GM21360 (cell line): ENCODE data around the gene C10orf143.
"Not testable (repeated sequence)": the region's sequence is repeated elsewhere in the genome, so short reads cannot be mapped to it uniquely, and the experiment has no call there.

ENCODE experiments used
- ATAC-seq: cut with Tn5 transposase; IDR thresholded peaks from one replicate; pipeline ENCODE4 v1.9.1; 2021; ENCODE audit warnings: mild to moderate bottlenecking, moderate library complexity; ENCODE audit not compliant: unreplicated experiment

The C10orf143 gene

DNA sequence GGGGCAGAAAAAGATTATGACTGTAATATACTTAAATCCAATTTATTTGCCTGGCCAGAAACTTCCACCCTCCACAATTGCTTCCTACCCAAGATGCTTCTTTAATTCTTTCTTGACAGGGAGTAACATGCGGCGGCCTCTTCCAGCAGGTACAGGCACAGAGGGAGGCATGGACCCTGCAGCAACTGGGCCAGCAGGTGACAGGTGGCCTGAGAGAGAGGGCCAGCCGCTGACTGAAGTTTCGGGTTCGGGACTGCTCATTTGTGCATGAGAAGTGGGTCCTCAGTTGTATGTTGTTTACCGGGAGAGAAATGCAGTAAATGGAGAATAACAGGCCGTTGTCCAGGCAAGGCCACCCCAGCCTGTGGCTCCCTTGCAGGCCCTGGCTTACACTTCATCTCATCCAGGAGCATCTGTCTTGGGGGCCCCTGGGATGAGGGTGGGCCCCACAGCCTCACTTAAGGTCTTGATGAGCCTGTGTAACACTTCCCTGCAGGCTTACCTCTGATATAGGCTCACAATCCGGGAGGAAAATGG lies 72.5 kb downstream of the C10orf143 start:
- no peak for ATAC-seq

DNA sequence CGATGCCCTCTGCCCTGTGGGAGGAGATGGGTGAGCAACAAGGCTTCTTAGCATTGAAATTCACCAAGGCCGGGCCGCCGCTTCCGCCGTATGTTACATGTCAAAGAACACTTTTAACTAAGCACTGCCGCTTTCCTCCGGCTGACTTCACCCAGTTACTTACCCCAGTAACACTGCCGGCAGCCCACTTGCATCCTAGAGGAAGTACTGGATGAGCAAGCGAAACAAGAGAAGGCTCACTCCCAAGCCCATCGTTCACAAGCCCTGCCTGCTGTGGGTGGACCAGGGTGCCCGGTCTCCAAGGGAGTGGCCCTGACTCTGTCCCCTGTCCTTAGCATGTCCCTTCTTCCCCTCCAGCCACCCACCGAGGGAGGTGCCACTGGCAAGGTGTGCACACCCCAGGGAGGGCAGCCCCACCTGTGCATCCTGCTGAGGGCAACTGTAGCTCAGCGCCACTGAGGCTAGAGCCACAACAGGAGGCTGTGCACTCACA lies 73.4 kb downstream of the C10orf143 start:
- no peak for ATAC-seq

DNA sequence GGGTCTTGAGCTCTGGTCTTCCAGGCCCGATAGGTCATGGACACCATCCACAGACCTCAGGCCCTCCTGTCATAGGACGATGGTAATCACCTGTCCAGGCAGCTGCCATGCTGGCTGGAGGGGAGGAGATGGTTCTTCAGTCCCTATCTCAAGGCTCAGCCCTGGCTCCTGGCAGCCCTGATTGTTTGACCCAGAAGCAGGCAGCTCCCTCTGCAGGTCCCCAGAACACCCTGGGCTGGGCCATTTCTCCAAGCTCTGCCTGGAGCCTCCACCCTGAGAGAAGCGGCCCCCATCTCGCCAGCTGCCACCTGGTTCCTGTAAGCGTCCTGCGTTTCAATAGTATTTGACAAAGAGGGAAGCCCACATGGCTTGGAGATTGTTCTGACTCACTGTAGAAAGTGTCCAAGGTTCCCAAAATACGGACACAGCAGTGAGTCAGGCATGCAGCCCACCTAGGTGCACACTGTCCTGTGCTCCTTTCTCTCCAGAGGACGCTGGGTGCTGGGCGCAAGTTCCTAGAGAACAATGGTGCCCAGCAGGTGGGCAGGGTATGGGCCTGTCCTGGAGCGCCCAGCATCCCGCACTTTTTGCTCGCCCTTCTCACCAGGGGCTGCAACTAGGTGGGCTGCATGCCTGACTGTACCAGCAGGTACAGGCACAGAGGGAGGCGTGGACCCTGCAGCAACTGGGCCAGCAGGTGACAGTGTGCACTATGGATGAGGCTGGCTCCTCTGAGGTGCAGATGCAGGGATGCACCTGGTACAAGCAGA lies 74.1 kb downstream of the C10orf143 start:
- no peak for ATAC-seq

DNA sequence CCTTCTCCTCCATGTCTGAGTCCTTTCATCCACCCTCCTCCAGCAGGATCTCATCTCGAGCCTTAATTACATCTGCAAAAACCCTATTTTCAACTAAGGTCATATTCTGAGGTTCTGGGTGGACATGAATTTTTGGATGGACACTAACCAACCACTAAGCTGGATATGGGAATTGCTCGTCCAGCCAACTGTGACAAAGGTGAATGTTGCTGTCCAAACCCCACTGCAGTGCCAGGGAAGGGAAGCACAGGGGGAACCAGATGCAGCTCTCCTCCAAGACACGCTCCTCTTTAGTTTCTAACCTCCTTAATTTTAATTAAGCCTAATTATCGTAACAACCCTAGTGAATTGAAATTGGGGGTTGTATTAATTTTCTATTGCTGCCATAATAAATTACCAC lies 81.4 kb downstream of the C10orf143 start:
- ATAC-seq = no peak

DNA sequence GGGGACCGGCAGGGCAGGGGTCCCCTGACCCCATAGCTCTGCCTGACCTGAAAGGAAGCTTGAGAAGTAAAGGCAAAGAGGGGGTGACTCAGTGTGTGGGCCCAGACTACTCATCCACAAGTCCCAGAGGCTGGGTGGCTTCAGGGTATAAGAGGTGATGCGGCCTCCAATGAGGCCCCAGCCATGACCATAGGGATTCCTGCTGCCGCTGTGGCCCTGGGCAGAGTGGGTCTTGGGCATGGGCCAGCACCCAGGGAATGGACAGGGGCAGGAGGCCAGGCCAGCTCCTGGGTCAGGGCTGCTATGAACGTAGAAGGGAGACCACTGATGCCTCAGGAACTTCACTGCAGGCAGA lies 82.2 kb downstream of the C10orf143 start:
- ATAC-seq = no peak

DNA sequence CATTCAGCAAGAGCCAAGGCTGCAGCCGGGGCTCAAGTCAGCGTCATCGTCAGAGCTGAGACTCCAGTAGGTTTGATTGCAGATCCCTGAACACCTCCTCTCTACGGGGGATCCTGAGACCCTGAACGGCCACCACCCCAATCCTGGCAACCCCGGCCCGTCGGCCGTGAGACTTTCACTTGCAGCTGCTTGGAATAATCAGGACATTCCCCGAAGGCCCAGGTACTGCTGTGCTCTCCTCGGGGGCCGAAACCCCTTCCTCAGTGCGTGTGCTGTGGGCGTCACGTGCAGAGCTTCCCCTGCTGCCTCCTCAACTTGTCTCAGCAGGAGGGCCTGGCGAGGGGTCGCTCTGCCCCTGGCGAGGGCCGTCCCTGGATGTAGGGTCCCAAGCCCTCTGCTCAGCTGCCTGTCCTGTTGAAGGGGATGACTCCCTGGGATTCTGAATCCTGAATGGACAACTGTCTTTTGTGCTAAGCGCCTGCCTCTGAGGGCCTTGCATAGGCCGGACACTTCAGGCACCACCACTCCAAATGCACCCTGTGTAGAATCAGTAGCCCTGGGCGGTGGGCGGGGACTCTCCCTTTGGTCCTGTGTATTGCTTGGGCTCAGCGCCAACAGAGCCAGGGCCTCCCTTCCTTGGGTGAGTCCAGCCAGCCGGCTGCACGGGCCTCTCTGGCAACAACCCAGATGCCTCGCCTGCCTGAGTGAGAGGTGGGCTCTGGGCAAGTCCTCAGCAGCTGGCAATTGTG lies 82.7 kb downstream of the C10orf143 start:
- ATAC-seq = no peak

DNA sequence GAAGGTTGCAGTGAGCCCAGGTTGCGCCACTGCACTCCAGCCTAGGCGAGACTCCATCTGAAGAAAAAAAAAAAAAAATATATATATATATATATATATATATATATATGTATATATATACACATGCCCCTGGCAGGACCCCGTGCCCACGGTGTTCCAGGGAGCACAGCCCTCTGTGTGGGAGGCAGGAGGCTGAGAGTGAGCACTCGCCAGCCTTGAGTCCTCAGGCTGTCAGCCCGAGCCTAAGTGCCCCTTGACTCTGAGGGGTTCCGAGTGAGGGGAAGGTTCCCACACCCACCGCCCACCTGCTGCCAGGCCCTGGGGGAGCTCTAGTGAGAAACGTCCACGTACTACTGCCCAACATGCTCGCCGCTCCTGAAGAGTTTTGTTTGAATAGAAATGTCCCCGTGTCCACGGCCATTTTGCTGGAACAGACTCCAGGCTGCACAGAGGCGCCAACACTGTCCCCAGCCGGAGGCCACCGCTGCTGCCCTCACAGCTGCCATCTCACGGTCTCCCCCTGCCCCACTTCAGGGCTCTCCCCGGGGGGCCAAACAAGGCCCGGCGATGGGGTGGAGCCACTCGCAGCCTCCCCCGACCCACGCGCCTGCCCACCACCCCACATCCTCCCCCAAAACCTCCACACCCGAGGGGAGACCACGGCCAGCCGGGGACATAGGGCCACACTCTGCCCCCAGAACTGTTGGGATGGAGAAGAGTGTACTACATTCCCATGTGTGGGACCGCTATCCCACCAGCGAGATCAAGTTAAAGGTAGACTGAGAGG lies 83.8 kb downstream of the C10orf143 start:
- ATAC-seq = no peak

DNA sequence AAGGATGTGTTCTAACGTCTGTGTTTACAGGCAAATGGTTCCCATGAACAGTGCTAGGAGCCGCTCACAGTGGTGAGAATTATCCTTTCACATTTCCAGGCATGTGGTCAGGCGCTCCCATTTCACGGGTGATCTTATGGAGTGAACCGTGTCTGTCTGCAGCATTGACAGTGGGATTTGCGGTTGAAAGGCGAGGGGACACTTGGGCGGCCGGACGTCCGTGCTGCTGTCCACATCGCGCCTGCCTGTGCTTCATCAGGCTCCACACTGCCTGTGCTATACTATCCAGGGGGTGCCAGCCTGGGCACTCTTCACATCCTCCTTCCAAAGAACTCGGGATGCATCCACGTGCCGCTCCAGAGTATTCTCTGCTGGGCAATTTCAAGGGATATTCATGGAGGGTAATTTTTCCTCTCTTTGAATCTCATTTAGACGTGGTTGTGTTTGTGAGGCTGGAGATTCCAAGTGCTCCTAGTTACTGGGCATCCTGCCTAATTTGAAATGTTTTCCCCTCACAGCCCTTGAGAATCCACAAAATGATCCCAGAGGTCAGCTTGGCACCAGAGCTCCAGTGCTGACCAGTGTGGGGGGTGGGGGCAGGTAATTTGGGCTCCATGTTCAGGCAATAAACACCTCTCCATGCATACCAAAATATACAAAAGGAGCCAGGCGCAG lies 84.7 kb downstream of the C10orf143 start:
- no peak for ATAC-seq

DNA sequence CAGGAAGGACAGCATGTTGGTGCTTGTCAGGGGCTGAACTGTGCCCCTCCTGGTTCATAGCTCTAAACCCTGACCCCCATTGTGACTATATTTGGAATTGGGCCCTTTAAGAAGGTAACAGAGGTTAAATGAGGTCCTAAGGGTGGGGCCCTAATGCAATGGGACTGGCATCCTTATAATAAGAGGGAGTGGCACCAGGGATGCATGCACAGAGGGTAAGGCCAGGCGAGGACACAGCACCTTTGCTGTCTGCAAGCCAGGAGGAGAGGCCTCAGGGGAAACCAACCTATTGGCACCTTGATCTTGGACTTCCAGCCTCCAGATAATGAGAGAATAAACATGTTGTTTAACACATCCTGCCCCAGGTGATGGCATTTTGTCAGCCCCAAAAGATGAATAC lies 85.3 kb downstream of the C10orf143 start:
- ATAC-seq = no peak

DNA sequence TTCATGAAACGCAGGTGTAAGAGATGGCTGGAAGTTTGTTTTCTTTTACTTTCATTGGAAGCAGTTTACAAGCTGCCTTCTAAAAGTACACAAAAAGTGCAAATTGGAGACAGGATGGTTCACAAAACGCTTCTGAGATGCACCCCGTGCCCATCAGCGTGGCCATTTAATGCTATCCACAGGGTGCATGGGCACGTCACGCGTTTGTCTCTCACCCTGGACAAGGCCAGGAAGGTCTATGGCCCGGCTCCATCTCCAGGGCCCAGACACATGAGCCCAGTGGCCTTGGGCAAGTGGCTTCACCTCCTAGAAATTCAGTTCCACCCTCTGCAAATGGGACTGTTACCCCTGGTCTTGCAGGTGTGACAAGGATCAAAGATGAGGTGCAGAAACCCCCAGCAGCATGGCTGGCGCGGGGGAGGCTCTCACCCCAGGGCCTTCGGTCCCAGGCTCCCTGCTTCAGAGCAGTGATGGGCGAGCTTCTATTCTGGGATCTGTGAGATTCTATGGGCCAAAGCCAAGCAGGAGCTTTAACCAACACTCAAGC lies 85.8 kb downstream of the C10orf143 start:
- ATAC-seq = no peak

DNA sequence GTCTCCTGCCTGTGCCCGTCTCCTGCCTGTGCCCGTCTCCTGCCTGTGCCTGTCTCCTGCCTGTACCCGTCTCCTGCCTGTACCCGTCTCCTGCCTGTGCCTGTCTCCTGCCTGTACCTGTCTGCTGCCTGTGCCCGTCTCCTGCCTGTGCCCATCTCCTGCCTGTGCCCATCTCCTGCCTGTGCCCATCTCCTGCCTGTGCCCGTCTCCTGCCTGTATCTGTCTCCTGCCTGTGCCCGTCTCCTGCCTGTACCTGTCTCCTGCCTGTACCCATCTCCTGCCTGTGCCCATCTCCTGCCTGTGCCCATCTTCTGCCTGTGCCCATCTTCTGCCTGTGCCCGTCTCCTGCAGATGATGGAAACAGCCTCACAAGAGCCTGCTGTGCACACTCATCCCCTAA lies 86.3 kb downstream of the C10orf143 start:
- ATAC-seq = not testable (repeated sequence)

DNA sequence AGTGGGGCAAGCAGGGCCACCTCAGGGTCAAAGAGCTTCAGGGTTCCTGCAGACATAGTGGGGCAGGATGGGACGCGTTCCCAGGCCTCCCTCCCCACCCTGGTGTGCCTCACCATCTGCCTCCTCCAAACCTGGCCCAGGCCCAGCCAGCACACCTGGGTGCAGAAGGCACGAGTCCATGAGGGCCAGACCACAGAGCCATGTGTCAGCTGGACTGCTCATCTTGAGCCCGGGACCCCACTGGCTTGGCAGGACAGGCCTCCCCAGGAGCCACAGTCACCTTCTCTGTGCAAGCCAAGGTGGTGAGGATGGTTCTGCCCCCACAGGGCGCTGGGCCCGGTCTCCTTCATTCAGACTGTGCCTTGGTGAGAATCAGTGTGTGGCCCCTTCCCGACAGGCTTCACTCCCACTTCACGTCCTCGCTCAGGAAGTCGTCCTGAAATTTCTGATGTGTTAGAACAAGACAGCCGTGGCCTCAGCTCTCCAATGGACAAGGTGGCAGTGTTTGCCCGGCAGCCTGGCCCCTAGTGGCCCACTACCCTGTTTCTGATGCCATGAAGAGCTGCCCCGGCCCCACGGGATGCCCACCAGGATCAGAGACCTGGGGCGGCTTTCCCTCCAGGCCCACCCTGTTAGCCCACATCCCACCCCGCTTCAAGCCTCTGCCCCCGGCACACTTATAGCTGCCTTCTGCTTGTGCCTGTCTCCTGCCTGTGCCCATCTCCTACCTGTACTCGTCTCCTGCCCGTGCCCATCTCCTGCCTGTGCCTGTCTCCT lies 87.0 kb downstream of the C10orf143 start:
- ATAC-seq = no peak

DNA sequence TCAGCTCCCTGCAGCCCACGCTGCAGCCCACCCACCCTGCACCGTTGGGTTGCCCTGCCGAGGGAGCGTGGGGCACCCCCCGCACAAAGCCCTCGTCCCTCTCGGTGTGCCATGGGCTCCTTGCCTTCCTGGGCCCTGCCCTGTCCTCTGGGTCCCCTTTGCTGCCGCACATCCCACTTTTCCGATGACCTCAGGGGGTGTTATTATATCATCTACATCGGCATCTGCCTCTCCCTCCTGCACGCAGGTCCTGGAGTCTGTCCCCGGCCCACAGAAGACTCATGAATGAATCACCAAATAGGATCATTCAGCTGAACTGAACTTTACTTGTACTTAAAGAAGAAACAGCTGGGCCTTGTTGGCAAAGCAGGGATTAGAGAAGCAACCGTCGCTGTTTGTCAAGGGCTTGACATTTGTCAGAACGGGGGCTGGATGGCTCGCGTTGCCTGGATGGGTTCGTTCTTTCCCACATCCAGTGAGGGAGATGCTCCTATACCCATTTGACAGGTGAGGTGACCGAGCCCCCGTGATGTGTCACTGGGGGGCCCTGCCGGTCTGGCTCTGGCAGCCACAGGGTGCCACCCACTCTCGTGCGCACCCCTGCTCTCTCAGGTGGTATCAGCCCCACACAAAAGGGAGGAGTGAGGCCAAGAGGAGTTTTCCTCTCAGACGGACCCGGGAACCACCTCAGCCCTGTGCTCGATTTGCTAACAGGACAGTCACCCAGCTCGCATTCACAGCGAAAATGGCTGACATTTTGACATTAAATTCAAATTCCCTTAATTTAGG lies 87.9 kb downstream of the C10orf143 start:
- ATAC-seq = no peak

DNA sequence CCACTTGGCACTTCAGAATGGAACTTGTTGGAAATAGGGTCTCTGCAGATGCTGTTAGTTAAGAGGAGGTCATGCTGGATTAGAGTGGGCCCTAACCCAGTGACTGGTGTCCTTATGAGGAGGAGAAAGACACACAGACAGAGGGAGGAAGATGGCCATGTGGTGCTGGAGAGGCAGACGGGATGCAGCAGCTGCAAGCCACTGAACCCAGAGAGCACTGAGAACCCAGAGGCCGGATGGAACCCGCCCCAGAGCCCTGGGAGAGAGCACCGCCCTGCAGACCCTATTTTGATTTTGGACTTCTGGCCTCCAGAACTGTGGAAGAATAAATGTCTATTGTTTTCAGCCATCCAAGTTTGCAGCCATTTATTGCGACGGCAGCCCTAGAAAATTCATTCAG lies 88.5 kb downstream of the C10orf143 start:
- no peak for ATAC-seq

DNA sequence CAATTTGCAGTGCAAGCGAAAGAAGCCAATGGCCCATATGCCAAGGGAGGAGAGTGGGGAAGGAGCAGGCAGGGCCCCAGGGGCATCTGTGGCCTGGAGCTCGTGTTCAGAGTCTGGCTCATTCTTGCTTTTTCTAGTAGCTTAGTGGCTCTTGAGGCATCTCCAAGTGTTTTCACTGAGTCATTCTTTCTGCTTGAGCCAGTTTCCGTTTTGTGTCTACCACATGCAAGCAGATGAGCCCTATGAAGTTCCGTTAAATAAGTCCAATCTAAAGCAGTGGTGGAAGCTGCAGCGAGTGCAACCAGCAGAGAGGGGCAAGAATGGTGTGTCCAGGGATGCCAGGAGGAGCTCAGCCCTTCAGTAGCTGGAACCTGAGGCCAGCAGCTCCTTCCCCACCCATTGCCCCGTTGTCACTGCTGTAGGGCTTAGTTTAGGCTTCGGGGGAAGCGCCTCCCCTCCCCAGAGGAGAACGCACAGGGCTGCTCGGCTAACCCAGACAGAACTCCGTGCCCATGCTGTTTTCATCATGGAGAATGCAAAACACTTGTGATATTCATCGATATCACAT lies 89.2 kb downstream of the C10orf143 start:
- ATAC-seq = no peak

DNA sequence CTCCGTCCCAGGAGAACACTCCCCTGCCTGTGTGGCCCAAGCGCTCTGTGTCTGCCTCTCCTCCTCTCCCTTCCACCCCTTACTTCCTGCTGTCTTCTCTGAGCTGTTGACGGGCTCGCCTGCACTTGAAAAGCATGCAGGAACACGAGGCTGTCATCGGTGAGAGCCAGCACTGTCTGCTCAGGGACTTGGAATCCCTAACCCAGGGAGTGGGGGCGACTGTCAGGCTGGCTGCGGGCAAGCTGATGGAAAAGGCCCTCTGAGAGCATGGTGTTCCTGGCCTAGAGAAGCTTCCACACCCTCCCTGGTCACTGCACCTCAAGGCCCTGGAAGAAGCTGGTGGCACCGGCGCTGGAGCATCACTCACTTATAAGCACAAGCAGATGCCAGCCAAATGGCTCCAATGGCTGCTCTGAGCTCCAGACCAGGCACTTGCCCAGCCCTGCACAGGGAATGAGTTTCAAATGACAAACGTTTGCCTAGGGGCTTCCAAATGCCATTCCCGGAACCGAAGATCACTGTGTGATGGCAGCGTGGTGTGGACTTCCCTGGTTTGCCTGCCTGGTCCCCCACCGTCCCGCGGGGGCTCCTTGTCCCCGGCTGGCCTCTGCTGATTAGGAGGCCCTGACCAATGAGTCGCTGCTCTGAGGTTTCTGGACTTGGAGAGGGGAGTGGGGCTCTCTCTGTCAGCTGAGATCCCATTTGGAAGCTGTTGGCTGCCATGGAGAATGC lies 89.8 kb downstream of the C10orf143 start:
- no peak for ATAC-seq

DNA sequence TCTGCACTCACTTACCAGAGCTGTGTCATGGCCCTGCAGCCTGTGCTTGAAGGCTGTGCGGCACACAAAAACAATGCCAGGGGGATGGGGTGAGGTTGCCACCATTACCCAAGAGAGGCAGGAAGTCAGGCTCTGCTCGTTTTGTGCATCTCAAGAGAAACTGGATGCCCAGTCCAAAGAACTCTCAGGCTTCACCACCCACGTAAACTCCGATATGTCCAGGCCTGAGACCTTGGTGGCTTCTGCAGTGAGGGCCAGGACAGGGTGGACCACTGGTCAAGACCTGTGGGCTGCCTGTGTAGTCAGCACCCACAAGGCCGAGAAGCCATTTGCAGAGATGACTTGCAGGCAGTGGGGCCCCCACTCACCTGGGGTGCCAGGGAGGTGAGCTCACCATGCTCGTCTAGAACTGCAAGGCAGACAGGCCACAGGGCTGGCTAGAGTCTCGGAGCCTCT lies 91.9 kb downstream of the C10orf143 start:
- no peak for ATAC-seq

DNA sequence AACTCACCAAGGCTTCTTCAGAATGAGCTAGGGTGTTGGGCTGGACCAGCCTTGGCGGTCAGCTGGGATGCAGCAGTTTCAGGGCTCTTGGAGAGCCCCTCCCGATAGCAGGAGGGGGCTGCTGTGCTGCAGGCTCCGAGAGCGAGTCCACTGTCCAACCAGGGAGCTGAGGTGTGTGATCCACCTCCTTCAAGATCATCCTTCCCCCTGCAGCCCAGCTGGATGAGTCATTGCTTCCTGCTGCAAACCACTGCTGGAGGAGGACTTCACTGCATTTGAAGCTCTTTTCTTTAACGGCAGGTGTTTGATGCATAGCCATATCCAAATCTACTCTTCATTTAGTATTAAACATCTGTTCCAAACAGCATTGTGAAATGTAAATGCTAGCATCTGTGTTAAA lies 92.4 kb downstream of the C10orf143 start:
- ATAC-seq = no peak
